BLaER1 treated with 17β-estradiol and CSF1 and Interleukin-3, amounts not matched to agents 10 nM and 100 nM (cell line): ENCODE measurements around the gene PERCC1.

Experiments
- H3K27ac ChIP-seq, 11 experiments: shearing (Covaris generic); formaldehyde crosslinking; 2 replicates each; pipeline ENCODE4 v1.8.1; 2022
- H3K27me3 ChIP-seq, 11 experiments: shearing (Covaris generic); formaldehyde crosslinking; 2 replicates each; pipeline ENCODE4 v1.8.1; 2022
- H3K36me3 ChIP-seq, 11 experiments: shearing (Covaris generic); formaldehyde crosslinking; 2 replicates each; pipeline ENCODE4 v1.8.1; 2022
- H3K4me1 ChIP-seq, 10 experiments: shearing (Covaris generic); formaldehyde crosslinking; 2 replicates each; pipeline ENCODE4 v1.8.1; 2022
- H3K4me2 ChIP-seq, 11 experiments: shearing (Covaris generic); formaldehyde crosslinking; 2 replicates each; pipeline ENCODE4 v1.8.1; 2022
- H3K4me3 ChIP-seq, 10 experiments: shearing (Covaris generic); formaldehyde crosslinking; 2 replicates each; pipeline ENCODE4 v1.8.1; 2022
- H3K9ac ChIP-seq, 11 experiments: shearing (Covaris generic); formaldehyde crosslinking; 2 replicates each; pipeline ENCODE4 v1.8.1; 2022
- H3K9me3 ChIP-seq, 11 experiments: shearing (Covaris generic); formaldehyde crosslinking; replicated peaks in 1 of 11; 2 replicates each; pipeline ENCODE4 v1.8.1; 2022
- H4K20me1 ChIP-seq, 11 experiments: shearing (Covaris generic); formaldehyde crosslinking; 2 replicates each; pipeline ENCODE4 v1.8.1; 2022
- Cebpa-rat ChIP-seq, 11 experiments: shearing (Covaris generic); IDR thresholded peaks; 2 replicates each; pipeline ENCODE4 v1.8.1; 2022

The PERCC1 gene

GRCh38 chr16:1428511-1428910 is 2.4 kb upstream of the PERCC1 start:
- Histone ChIP-seq H3K27me3 (peaks cover 0 to 4% (median 0%) of the 10 kb centered on the region in 11 experiments; a peak in 1 of 22 replicates), H3K4me1 (peaks cover 44 to 67% (median 58%) of the 10 kb centered on the region in 10 experiments), H3K4me2 (peak overlapping the region; percentile 61 to 99 (median 94)), H3K9me3 (no peaks in the 10 kb centered on the region), H3K4me3 (no peak overlapping the region), H3K27ac (peak overlapping the region in 8 of 11 experiments; percentile 31 to 83 (median 44); a peak in 13 of 22 replicates), H3K36me3 (no peaks in the 10 kb centered on the region), H4K20me1 (no peaks in the 10 kb centered on the region), H3K9ac (peak overlapping the region in 7 of 11 experiments; percentile 31 to 80 (median 77); a peak in 13 of 22 replicates)
- TF ChIP-seq Cebpa-rat (IDR thresholded peaks at IDR 0.05) = no peak

GRCh38 chr16:1429012-1429411 is 1.9 kb upstream of the PERCC1 start:
- peaks cover 48 to 72% (median 63%) of the 10 kb centered on the region in 10 experiments for H3K4me1 ChIP-seq
- H3K9me3 ChIP-seq = no peaks in the 10 kb centered on the region

GRCh38 chr16:1429631-1430030 is 1.2 kb upstream of the PERCC1 start:
- Histone ChIP-seq H3K4me3 (no peak overlapping the region; a peak in 1 of 20 replicates), H3K4me1 (peaks cover 48 to 76% (median 65%) of the 10 kb centered on the region in 10 experiments)

More at GRCh38 chr16:1429012-1429411, 1.9 kb upstream of the PERCC1 start:
- Histone ChIP-seq H3K4me3 (no peak overlapping the region), H3K9ac (peak overlapping the region in 7 of 11 experiments; percentile 38 to 80 (median 77); a peak in 11 of 22 replicates), H3K27me3 (peaks cover 0 to 4% (median 0%) of the 10 kb centered on the region in 11 experiments; a peak in 1 of 22 replicates), H3K27ac (peak overlapping the region in 8 of 11 experiments; percentile 31 to 83 (median 48); a peak in 13 of 22 replicates), H3K36me3 (no peaks in the 10 kb centered on the region), H3K4me2 (peak overlapping the region; percentile 61 to 99 (median 94)), H4K20me1 (no peaks in the 10 kb centered on the region)
- no peak for TF ChIP-seq Cebpa-rat (IDR thresholded peaks at IDR 0.05)

GRCh38 chr16:1430214-1430758 is 592 bp upstream of the PERCC1 start:
- no peaks in the 10 kb centered on the region for H3K36me3 ChIP-seq
- H3K9me3 ChIP-seq = no peaks in the 10 kb centered on the region
- peak overlapping the region in 9 of 11 experiments; percentile 28 to 84 (median 78); a peak in 18 of 22 replicates for H3K27ac ChIP-seq
- peak overlapping the region in 8 of 10 experiments; percentile 22 to 66 (median 46); a peak in 10 of 20 replicates for H3K4me3 ChIP-seq
- peaks cover 0 to 4% (median 0%) of the 10 kb centered on the region in 11 experiments; a peak in 1 of 22 replicates for H3K27me3 ChIP-seq
- H3K9ac ChIP-seq = peak overlapping the region; percentile 47 to 80 (median 77); a peak in 21 of 22 replicates
- peaks cover 48 to 83% (median 69%) of the 10 kb centered on the region in 10 experiments for H3K4me1 ChIP-seq
- H4K20me1 ChIP-seq = no peaks in the 10 kb centered on the region
- no peak for TF ChIP-seq Cebpa-rat (IDR thresholded peaks at IDR 0.05)
- peak overlapping the region; percentile 66 to 99 (median 94) for H3K4me2 ChIP-seq

More at GRCh38 chr16:1429631-1430030, 1.2 kb upstream of the PERCC1 start:
- Histone ChIP-seq H3K36me3 (no peaks in the 10 kb centered on the region), H3K9me3 (no peaks in the 10 kb centered on the region), H3K4me2 (peak overlapping the region; percentile 66 to 99 (median 94)), H3K9ac (peak overlapping the region in 7 of 11 experiments; percentile 77 to 80 (median 79); a peak in 15 of 22 replicates), H3K27ac (peak overlapping the region in 8 of 11 experiments; percentile 69 to 84 (median 79); a peak in 13 of 22 replicates), H3K27me3 (peaks cover 0 to 4% (median 0%) of the 10 kb centered on the region in 11 experiments; a peak in 1 of 22 replicates), H4K20me1 (no peaks in the 10 kb centered on the region)
- TF ChIP-seq Cebpa-rat (IDR thresholded peaks at IDR 0.05) = no peak

- Histone ChIP-seq H4K20me1 (no peaks in the 10 kb centered on the region), H3K27me3 (peaks cover 0 to 4% (median 0%) of the 10 kb centered on the region in 11 experiments; a peak in 1 of 22 replicates), H3K36me3 (no peaks in the 10 kb centered on the region; a peak in 1 of 22 replicates), H3K4me3 (peak overlapping the region in 8 of 10 experiments; percentile 43 to 66 (median 55); a peak in 16 of 20 replicates), H3K4me1 (peaks cover 48 to 92% (median 79%) of the 10 kb centered on the region in 10 experiments), H3K27ac (peak overlapping the region in 10 of 11 experiments; percentile 5 to 84 (median 78); a peak in 20 of 22 replicates), H3K9ac (peak overlapping the region; percentile 50 to 80 (median 77); a peak in 21 of 22 replicates), H3K4me2 (peak overlapping the region; percentile 67 to 99 (median 94)), H3K9me3 (no peaks in the 10 kb centered on the region)
- TF ChIP-seq Cebpa-rat (IDR thresholded peaks at IDR 0.05) = no peak
Observed at GRCh38 chr16:1431497-1432270, 806 bp downstream of the PERCC1 start.

- Histone ChIP-seq H3K36me3 (no peaks in the 10 kb centered on the region; a peak in 1 of 22 replicates), H3K9me3 (no peaks in the 10 kb centered on the region), H3K4me3 (peak overlapping the region in 8 of 10 experiments; percentile 43 to 66 (median 55); a peak in 17 of 20 replicates), H3K4me2 (peak overlapping the region; percentile 67 to 99 (median 94)), H3K4me1 (peaks cover 48 to 94% (median 85%) of the 10 kb centered on the region in 10 experiments), H3K27me3 (peaks cover 0 to 4% (median 0%) of the 10 kb centered on the region in 11 experiments; a peak in 1 of 22 replicates), H4K20me1 (no peaks in the 10 kb centered on the region), H3K9ac (peak overlapping the region; percentile 43 to 80 (median 77); a peak in 20 of 22 replicates), H3K27ac (peak overlapping the region in 10 of 11 experiments; percentile 5 to 84 (median 78); a peak in 19 of 22 replicates)
- TF ChIP-seq Cebpa-rat (IDR thresholded peaks at IDR 0.05) = no peak
Observed at GRCh38 chr16:1432388-1433262, 1.7 kb downstream of the PERCC1 start.

- no peak for TF ChIP-seq Cebpa-rat (IDR thresholded peaks at IDR 0.05)
- Histone ChIP-seq H3K4me1 (peaks cover 48 to 94% (median 85%) of the 10 kb centered on the region in 10 experiments), H3K4me2 (peak overlapping the region; percentile 67 to 99 (median 94)), H3K27me3 (peaks cover 0 to 4% (median 0%) of the 10 kb centered on the region in 11 experiments; a peak in 1 of 22 replicates), H3K27ac (peak overlapping the region in 10 of 11 experiments; percentile 5 to 84 (median 78); a peak in 18 of 22 replicates), H4K20me1 (no peaks in the 10 kb centered on the region), H3K36me3 (no peaks in the 10 kb centered on the region; a peak in 1 of 22 replicates), H3K9ac (peak overlapping the region; percentile 43 to 80 (median 77); a peak in 20 of 22 replicates), H3K4me3 (peak overlapping the region in 8 of 10 experiments; percentile 43 to 66 (median 55); a peak in 16 of 20 replicates), H3K9me3 (no peaks in the 10 kb centered on the region)
Observed at GRCh38 chr16:1433263-1433560, 2.3 kb downstream of the PERCC1 start.
